K562 (cell line): ENCODE results near the gene UBE2O. TPM values are rescaled to one million over a fixed set of nuclear protein-coding genes. Genes with fewer than 3 reads are reported as not detected.
A peak's percentile ranks its signal among the peaks of the same experiment; 100 is the strongest.

ENCODE experiments used
- CREB3L1 ChIP-seq: fragments of 450-650 bp; IDR thresholded peaks from 2 replicates; pipeline ENCODE4 v1.6.1; 2014; ENCODE audit warnings: low read depth, mild to moderate bottlenecking, moderate library complexity, borderline replicate concordance
- DPF2 ChIP-seq: fragments of 450-650 bp; IDR thresholded peaks from 2 replicates; pipeline ENCODE4 v1.6.1; 2016
- ELF4 ChIP-seq: fragments of 450-650 bp; formaldehyde crosslinking; IDR thresholded peaks from 2 replicates; pipeline ENCODE4 v1.4.0; 2022; ENCODE audit warnings: missing genetic modification characterization
- ETV6 ChIP-seq, 3 experiments: fragments of 150-350 bp in 1 of 3; sonication (generic) in 1 of 3; formaldehyde crosslinking in 1 of 3; IDR thresholded peaks; 2 replicates each; pipeline versions ENCODE4 v1.6.1 to v1.8.0; 2014 to 2022; ENCODE audit warnings: borderline replicate concordance in 2 of 3, low read depth in 2 of 3, antibody characterized with exemption in 1 of 3, low read length in 1 of 3, mild to moderate bottlenecking in 1 of 3, missing genetic modification reagents in 1 of 3
- FOXA3 ChIP-seq, 2 experiments: fragments of 450-650 bp in 1 of 2; sonication (generic) in 1 of 2; formaldehyde crosslinking; IDR thresholded peaks in 1 of 2; conservative IDR thresholded peaks in 1 of 2; 2 replicates each; pipeline versions ENCODE4 v1.4.0 to v1.8.0; 2020 to 2022; ENCODE audit warnings: mild to moderate bottlenecking in 2 of 2, missing genetic modification reagents in 1 of 2
- GTF2E2 ChIP-seq: fragments of 200-800 bp; sonication (Bioruptor generic); IDR thresholded peaks from 2 replicates; pipeline ENCODE4 v1.6.1; 2016; ENCODE audit warnings: missing genetic modification characterization, missing compliant biosample characterization
- HLTF ChIP-seq: fragments of 450-650 bp; IDR thresholded peaks from 2 replicates; pipeline ENCODE4 v1.6.1; 2016
- KLF1 ChIP-seq: fragments of 450-650 bp; IDR thresholded peaks from 2 replicates; pipeline ENCODE4 v1.6.1; 2016; ENCODE audit warnings: missing genetic modification characterization, missing compliant biosample characterization
- NBN ChIP-seq: fragments of 450-650 bp; IDR thresholded peaks from 2 replicates; pipeline ENCODE4 v1.6.1; 2016; ENCODE audit warnings: low read depth, mild to moderate bottlenecking
- NR2F6 ChIP-seq: fragments of 450-650 bp; formaldehyde crosslinking; IDR thresholded peaks from 2 replicates; pipeline ENCODE4 v1.4.0; 2020; ENCODE audit warnings: mild to moderate bottlenecking
- PHTF2 ChIP-seq: fragments of 250-450 bp; sonication (Bioruptor Pico); IDR thresholded peaks from 2 replicates; pipeline ENCODE4 v1.5.0; 2021; ENCODE audit warnings: mild to moderate bottlenecking
- PRMT5 ChIP-seq: sonication (generic); formaldehyde crosslinking; IDR thresholded peaks from 2 replicates; pipeline ENCODE4 v1.5.0; 2020; ENCODE audit warnings: missing genetic modification reagents
- PYGO2 ChIP-seq: fragments of 450-650 bp; IDR thresholded peaks from 2 replicates; pipeline ENCODE4 v1.6.1; 2016; ENCODE audit warnings: mild to moderate bottlenecking, missing genetic modification characterization, moderate library complexity, missing compliant biosample characterization
- SMARCE1 ChIP-seq: fragments of 450-650 bp; IDR thresholded peaks from 2 replicates; pipeline ENCODE4 v1.7.1; 2016; ENCODE audit warnings: mild to moderate bottlenecking
- SOX6 ChIP-seq: fragments of 450-650 bp; IDR thresholded peaks from 2 replicates; pipeline ENCODE4 v1.6.1; 2014; ENCODE audit warnings: mild to moderate bottlenecking
- TCFL5 ChIP-seq: fragments of 250-450 bp; sonication (Bioruptor Pico); conservative IDR thresholded peaks from 2 replicates; pipeline ENCODE4 v1.6.1; 2021; ENCODE audit warnings: mild to moderate bottlenecking, moderate library complexity, matching md5 sums
- THAP7 ChIP-seq: fragments of 250-450 bp; sonication (Bioruptor Pico); IDR thresholded peaks from 2 replicates; pipeline ENCODE4 v1.5.0; 2021
- THRAP3 ChIP-seq: fragments of 450-650 bp; IDR thresholded peaks from 2 replicates; pipeline ENCODE4 v1.6.1; 2016; ENCODE audit warnings: mild to moderate bottlenecking, inconsistent platforms, borderline replicate concordance
- ZBED1 ChIP-seq: IDR thresholded peaks from 2 replicates; pipeline ENCODE4 v1.6.1; 2014
- ZBTB1 ChIP-seq: sonication (generic); formaldehyde crosslinking; IDR thresholded peaks from 2 replicates; pipeline ENCODE4 v1.8.1; 2023; ENCODE audit warnings: missing genetic modification reagents, low read depth, mild to moderate bottlenecking, borderline replicate concordance
- ZC3H11A ChIP-seq: IDR thresholded peaks from 2 replicates; pipeline ENCODE4 v1.6.1; 2012; ENCODE audit warnings: low read depth, low read length, improper control_type of control experiment
- ZNF384 ChIP-seq: IDR thresholded peaks from 2 replicates; pipeline ENCODE4 v1.6.1; 2012; ENCODE audit warnings: low read depth, low read length, improper control_type of control experiment
- ZNF408 ChIP-seq: fragments of 250-450 bp; sonication (Bioruptor Pico); IDR thresholded peaks from 2 replicates; pipeline ENCODE4 v1.4.0; 2020; ENCODE audit warnings: low read depth, mild to moderate bottlenecking, moderate library complexity
- ZNF79 ChIP-seq: fragments of 250-450 bp; sonication (Bioruptor Pico); IDR thresholded peaks from 2 replicates; pipeline ENCODE4 v1.4.0; 2020; ENCODE audit warnings: low read depth, mild to moderate bottlenecking, moderate library complexity
- polyA plus RNA-seq, 8 experiments: library from polyadenylated mRNA; depleted of rRNA in 4 of 8; stranded (reverse) in 5 of 8; unstranded in 3 of 8; fragments of >200 nt; fragmentation: Nextera tagmentation in 2 of 8; fragmentation: Illumina TruSeq in 1 of 8; extraction: Ambion mirVana in 2 of 8; extraction: Trizol in 1 of 8; gene quantifications; 2 replicates each; pipeline versions ENCODE4 v1.2.1 to v1.2.3, GENCODE V29; 2011 to 2014; ENCODE audit warnings: inconsistent platforms in 1 of 8, missing spikeins in 1 of 8
- total RNA-seq, 7 experiments: library from RNA; depleted of rRNA in 6 of 7; stranded (reverse); fragments of >200 nt in 6 of 7; fragmentation: Illumina TruSeq in 2 of 7; extraction: Trizol in 2 of 7; gene quantifications; 2 replicates each; pipeline versions ENCODE4 v1.2.1 to v1.2.3, GENCODE V29; 2011 to 2021; ENCODE audit warnings: low replicate concordance in 1 of 7
- TF ChIP-seq, protein P1 (sequence below): fragments of 450-650 bp; IDR thresholded peaks from 2 replicates; pipeline ENCODE4 v1.6.1; 2017; ENCODE audit warnings: antibody characterized with exemption, mild to moderate bottlenecking

UBE2O gene
- total and polyA plus RNA-seq, 9 of the 15 experiments (the other 6 are each of a cell fraction or from before 2014, with no cell fraction given): 1.6 to 39.7 (median 13.3) TPM

- TF ChIP-seq PHTF2 (CRISPR knock-in tag) (no peak), TCFL5 (CRISPR knock-in tag) (no peak), FOXA3 (CRISPR knock-in tag; conservative IDR thresholded peaks at IDR 0.05 in 1 of 2, IDR thresholded peaks at IDR 0.05 in 1 of 2) (0 out of 4 replicates have a peak, but pooled peaks of 1 of the 2 experiments have one; percentile 57), DPF2 (peak; percentile 11; the same call in 1 of the 2 replicates), KLF1 (tag) (no peak), NBN (no peak), PRMT5 (CRISPR knock-in tag) (no peak), ZBED1 (no peak), CREB3L1 (no peak), SOX6 (no peak), NR2F6 (no peak), THRAP3 (no peak), HLTF (no peak), ZC3H11A (no peak), ZBTB1 (CRISPR knock-in tag) (no peak), ZNF384 (no peak), ZNF408 (CRISPR knock-in tag) (no peak), ELF4 (CRISPR knock-in tag) (no peak), ZNF79 (CRISPR knock-in tag) (no peak), GTF2E2 (tag) (no peak), PYGO2 (tag) (no peak), THAP7 (CRISPR knock-in tag) (no peak), ETV6 (IDR thresholded peaks at IDR 0.05; ENCODE audit: borderline replicate concordance in 1 of 2, low read depth in 2 of 2, low read length in 1 of 2) (no peak), ETV6 (CRISPR knock-in tag; IDR thresholded peaks at IDR 0.05; ENCODE audit: borderline replicate concordance) (no peak), SMARCE1 (peak; percentile 24; the same call in 1 of the 2 replicates)
- TF ChIP-seq, protein P1, sequence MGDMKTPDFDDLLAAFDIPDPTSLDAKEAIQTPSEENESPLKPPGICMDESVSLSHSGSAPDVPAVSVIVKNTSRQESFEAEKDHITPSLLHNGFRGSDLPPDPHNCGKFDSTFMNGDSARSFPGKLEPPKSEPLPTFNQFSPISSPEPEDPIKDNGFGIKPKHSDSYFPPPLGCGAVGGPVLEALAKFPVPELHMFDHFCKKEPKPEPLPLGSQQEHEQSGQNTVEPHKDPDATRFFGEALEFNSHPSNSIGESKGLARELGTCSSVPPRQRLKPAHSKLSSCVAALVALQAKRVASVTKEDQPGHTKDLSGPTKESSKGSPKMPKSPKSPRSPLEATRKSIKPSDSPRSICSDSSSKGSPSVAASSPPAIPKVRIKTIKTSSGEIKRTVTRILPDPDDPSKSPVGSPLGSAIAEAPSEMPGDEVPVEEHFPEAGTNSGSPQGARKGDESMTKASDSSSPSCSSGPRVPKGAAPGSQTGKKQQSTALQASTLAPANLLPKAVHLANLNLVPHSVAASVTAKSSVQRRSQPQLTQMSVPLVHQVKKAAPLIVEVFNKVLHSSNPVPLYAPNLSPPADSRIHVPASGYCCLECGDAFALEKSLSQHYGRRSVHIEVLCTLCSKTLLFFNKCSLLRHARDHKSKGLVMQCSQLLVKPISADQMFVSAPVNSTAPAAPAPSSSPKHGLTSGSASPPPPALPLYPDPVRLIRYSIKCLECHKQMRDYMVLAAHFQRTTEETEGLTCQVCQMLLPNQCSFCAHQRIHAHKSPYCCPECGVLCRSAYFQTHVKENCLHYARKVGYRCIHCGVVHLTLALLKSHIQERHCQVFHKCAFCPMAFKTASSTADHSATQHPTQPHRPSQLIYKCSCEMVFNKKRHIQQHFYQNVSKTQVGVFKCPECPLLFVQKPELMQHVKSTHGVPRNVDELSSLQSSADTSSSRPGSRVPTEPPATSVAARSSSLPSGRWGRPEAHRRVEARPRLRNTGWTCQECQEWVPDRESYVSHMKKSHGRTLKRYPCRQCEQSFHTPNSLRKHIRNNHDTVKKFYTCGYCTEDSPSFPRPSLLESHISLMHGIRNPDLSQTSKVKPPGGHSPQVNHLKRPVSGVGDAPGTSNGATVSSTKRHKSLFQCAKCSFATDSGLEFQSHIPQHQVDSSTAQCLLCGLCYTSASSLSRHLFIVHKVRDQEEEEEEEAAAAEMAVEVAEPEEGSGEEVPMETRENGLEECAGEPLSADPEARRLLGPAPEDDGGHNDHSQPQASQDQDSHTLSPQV: no peak; the same call in 1 of the 2 replicates
Observed at GRCh38 chr17:76382803-76383545, 70.0 kb downstream of the UBE2O start (continued).
